ENCODE measurements around the gene ANTXR1. TPM values are rescaled to one million over a fixed set of nuclear protein-coding genes. Genes with fewer than 3 reads are reported as not detected.

Gene ANTXR1
- total RNA-seq, 1 experiment from 2014 or later: 37.3 TPM

DNA sequence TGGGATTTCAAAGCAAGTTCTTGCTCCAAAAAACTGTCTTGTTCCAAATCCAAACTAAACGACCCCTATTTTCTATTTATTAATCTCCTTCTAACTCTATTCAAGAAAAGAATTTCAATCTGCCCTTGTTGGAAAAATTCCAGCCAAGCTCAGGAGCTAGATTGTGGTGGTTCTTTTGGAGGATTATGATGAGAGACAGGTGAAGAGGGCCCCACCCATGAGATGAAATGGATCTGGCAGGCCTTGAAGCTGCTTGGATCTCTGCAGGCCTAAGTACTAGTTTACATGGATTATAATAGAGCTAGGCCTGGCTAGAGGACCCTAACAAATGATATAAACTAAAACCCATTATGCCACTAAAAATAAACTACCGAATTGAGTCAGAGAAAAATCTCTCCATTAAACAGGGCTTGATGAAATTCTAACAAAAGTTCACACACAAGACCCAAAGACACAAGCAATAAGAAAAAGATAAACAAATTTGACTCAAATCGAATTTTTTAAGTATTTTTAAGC is 272.5 kb downstream of the ANTXR1 start:
- H2AFZ ChIP-seq (ENCODE audit: low read length): no peak overlapping the region
- no peak overlapping the region for H3K4me2 ChIP-seq (ENCODE audit: insufficient read depth, insufficient read length, low read length)
- H3K56ac ChIP-seq (ENCODE audit: insufficient read length, low read depth, low read length): no peak overlapping the region
- no peaks in the 10 kb centered on the region for H3K23me2 ChIP-seq (ENCODE audit: insufficient read length, low read depth, low read length, poor library complexity, severe bottlenecking)
- Mint-ChIP-seq H3K36me3 (ENCODE audit: insufficient read depth in 1 of 3, low read depth in 3 of 3) (no peaks in the 10 kb centered on the region), H3K9me3 (no peaks in the 10 kb centered on the region), H3K4me1 (peaks cover 0 to under 1% of the 10 kb centered on the region in 2 experiments; a peak in 1 of 4 replicates), H3K27ac (no peak overlapping the region), H3K27me3 (ENCODE audit: low read depth) (peaks cover 2% of the 10 kb centered on the region), H3K4me3 (no peak overlapping the region)
- H3K27me3 ChIP-seq (ENCODE audit: insufficient read depth, low read length): no peaks in the 10 kb centered on the region; the same call in 1 of the 2 replicates
- H4K91ac ChIP-seq (ENCODE audit: insufficient read length, low read depth, low read length): no peak overlapping the region
- TF ChIP-seq, protein P1, sequence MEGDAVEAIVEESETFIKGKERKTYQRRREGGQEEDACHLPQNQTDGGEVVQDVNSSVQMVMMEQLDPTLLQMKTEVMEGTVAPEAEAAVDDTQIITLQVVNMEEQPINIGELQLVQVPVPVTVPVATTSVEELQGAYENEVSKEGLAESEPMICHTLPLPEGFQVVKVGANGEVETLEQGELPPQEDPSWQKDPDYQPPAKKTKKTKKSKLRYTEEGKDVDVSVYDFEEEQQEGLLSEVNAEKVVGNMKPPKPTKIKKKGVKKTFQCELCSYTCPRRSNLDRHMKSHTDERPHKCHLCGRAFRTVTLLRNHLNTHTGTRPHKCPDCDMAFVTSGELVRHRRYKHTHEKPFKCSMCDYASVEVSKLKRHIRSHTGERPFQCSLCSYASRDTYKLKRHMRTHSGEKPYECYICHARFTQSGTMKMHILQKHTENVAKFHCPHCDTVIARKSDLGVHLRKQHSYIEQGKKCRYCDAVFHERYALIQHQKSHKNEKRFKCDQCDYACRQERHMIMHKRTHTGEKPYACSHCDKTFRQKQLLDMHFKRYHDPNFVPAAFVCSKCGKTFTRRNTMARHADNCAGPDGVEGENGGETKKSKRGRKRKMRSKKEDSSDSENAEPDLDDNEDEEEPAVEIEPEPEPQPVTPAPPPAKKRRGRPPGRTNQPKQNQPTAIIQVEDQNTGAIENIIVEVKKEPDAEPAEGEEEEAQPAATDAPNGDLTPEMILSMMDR (conservative IDR thresholded peaks at IDR 0.05): no peak
- H2BK15ac ChIP-seq (ENCODE audit: low read depth, low read length): no peak overlapping the region
- H3K4ac ChIP-seq (ENCODE audit: low read depth, low read length): no peak overlapping the region
- H2BK12ac ChIP-seq (ENCODE audit: insufficient read length, low read depth, low read length): no peak overlapping the region
- H4K20me1 ChIP-seq (ENCODE audit: control insufficient read depth, insufficient read depth, insufficient read length): no peaks in the 10 kb centered on the region
- no peak for DNase-seq
- H3K4me1 ChIP-seq (ENCODE audit: insufficient read depth, low read length): no peaks in the 10 kb centered on the region
- no peak overlapping the region for H2BK120ac ChIP-seq (ENCODE audit: low read depth, low read length, poor library complexity, severe bottlenecking)
- no peak overlapping the region for H3K23ac ChIP-seq (ENCODE audit: insufficient read length, low read depth, low read length)
- no peak overlapping the region for H2BK5ac ChIP-seq (ENCODE audit: insufficient read length, low read length)
- WGBS (ENCODE audit: extremely low coverage, insufficient read length, low lambda C conversion rate): 100% methylated on average over 1 of the region's 3 CpGs
- H3K9me3 ChIP-seq (ENCODE audit: control insufficient read depth, low read depth, low read length): no peaks in the 10 kb centered on the region
- H3K9ac ChIP-seq (ENCODE audit: extremely low read depth, insufficient read length, low read length): no peak overlapping the region
- H2BK20ac ChIP-seq (ENCODE audit: low read depth, low read length, poor library complexity, severe bottlenecking): no peak overlapping the region
- no peak overlapping the region for H3K14ac ChIP-seq (ENCODE audit: insufficient read depth, low read length)
- H3K79me2 ChIP-seq (ENCODE audit: insufficient read depth, low read length): no peaks in the 10 kb centered on the region
- H4K5ac ChIP-seq (ENCODE audit: insufficient read length, low read depth, low read length): no peak overlapping the region
- H3T11ph ChIP-seq (ENCODE audit: low read length): no peak overlapping the region
- no peak overlapping the region for H4K8ac ChIP-seq (replicated peaks; ENCODE audit: insufficient read length, low read depth, low read length)
- H2AK5ac ChIP-seq (ENCODE audit: insufficient read length, low read length): no peak overlapping the region
- no peak overlapping the region for H3K27ac ChIP-seq (ENCODE audit: insufficient read length, low read depth, low read length)
- H3K79me1 ChIP-seq (ENCODE audit: insufficient read depth, low read depth, low read length, poor library complexity, severe bottlenecking): no peaks in the 10 kb centered on the region
- H3K18ac ChIP-seq (ENCODE audit: insufficient read length, low read depth, low read length): no peak overlapping the region
